Measurements from ENCODE around the gene CFTR. TPM values are rescaled to one million over a fixed set of nuclear protein-coding genes. Genes with fewer than 3 reads are reported as not detected.

CFTR gene
- total and polyA plus RNA-seq, 10 of the 15 experiments (the other 5 are each of a cell fraction or from before 2014, with no cell fraction given), result 0.02 to 2.3 (median 0.21) TPM; not detected in 1

DNA sequence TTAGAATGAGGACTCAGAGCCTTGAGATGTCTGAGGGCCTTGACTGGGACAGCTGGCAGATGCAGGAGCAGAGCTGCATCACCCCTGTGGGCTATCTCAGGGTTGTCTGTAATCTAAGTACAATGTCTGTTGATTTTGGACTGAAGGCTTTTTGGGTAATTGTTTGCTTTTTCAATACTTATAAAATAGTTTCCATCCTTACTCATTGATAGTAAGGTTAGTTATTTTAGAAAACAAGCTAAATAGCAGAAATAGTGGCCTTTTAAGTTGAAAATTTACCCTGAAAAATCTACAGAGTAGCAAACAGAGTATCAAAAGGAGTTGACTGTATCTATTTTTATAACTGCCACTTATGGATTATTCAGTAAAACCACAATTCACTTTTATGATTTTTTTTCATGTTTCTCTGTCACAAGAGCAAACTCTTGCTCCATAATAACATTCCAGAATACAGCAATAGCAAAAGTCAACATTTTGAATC is 179.7 kb downstream of the CFTR start:
- ATAC-seq (no peak), DNase-seq (ENCODE audit: low read depth, low spot score) (no peak), FAIRE-seq (no peak)
- ChIA-PET SMC1A (ENCODE audit: uncharacterized antibody, unreplicated experiment) (interaction anchor here (0.7 to 1.3 kb wide), 5 partner anchors 10 to 200 kb away, joined by 3 to 5 read pairs (median 3); no protein-coding TSS in a partner anchor), CTCF (no interaction called here), RAD21 (ENCODE audit: unreplicated experiment) (no interaction called here), POLR2A (no interaction called here)
- Histone ChIP-seq H3K79me2 (ENCODE audit: control insufficient read depth, insufficient read depth, low read length) (no peaks in the 10 kb centered on the region), H2AFZ (ENCODE audit: control insufficient read depth, low read depth, low read length) (no peak overlapping the region), H3K4me1 (ENCODE audit: control insufficient read depth, insufficient read depth, low read length) (no peaks in the 10 kb centered on the region), H3K4me3 (no peak overlapping the region), H3K9me3 (replicated peaks; ENCODE audit: control insufficient read depth, insufficient read depth, low read length) (no peaks in the 10 kb centered on the region), H4K20me1 (ENCODE audit: control insufficient read depth, insufficient read depth) (no peaks in the 10 kb centered on the region), H3K27ac (ENCODE audit: control insufficient read depth, insufficient read depth) (no peak overlapping the region), H3K27me3 (replicated peaks in 1 of 2; ENCODE audit: control insufficient read depth in 2 of 2, insufficient read depth in 2 of 2, low read length in 1 of 2) (no peaks in the 10 kb centered on the region), H3K9ac (ENCODE audit: control insufficient read depth, insufficient read depth, low read length) (no peak overlapping the region), H3K36me3 (ENCODE audit: control insufficient read depth in 2 of 2, insufficient read depth in 2 of 2, low read length in 1 of 2) (no peaks in the 10 kb centered on the region), H3K4me2 (ENCODE audit: control insufficient read depth, insufficient read depth) (no peak overlapping the region)
- intact Hi-C loops (cut with micrococcal nuclease; ENCODE audit: unreplicated experiment) (no loop called here), in situ Hi-C loops (cut with MboI) (no loop called here)
- TF ChIP-seq ZNF217 (IDR thresholded peaks at IDR 0.05) (no peak), TBL1XR1 (IDR thresholded peaks at IDR 0.05; ENCODE audit: low read depth, low read length) (no peak), JUNB (IDR thresholded peaks at IDR 0.05) (no peak), IKZF1 (conservative IDR thresholded peaks at IDR 0.05) (no peak), NFYB (IDR thresholded peaks at IDR 0.05; ENCODE audit: insufficient read depth, low read depth, low read length) (no peak), LARP7 (IDR thresholded peaks at IDR 0.05) (no peak), HDGF (IDR thresholded peaks at IDR 0.05) (no peak), ETV6 (conservative IDR thresholded peaks at IDR 0.05 in 1 of 2, IDR thresholded peaks at IDR 0.05 in 1 of 2; ENCODE audit: borderline replicate concordance in 1 of 2, low read depth in 1 of 2) (no peak), ESRRA (IDR thresholded peaks at IDR 0.05; ENCODE audit: low read length) (no peak)
- TF ChIP-seq, protein P1, sequence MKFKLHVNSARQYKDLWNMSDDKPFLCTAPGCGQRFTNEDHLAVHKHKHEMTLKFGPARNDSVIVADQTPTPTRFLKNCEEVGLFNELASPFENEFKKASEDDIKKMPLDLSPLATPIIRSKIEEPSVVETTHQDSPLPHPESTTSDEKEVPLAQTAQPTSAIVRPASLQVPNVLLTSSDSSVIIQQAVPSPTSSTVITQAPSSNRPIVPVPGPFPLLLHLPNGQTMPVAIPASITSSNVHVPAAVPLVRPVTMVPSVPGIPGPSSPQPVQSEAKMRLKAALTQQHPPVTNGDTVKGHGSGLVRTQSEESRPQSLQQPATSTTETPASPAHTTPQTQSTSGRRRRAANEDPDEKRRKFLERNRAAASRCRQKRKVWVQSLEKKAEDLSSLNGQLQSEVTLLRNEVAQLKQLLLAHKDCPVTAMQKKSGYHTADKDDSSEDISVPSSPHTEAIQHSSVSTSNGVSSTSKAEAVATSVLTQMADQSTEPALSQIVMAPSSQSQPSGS (IDR thresholded peaks at IDR 0.05; ENCODE audit: low read length), result no peak
- BruUV-seq (replicated peaks), result no TSS peak

Data from GM12878 (cell line).